Upper lobe of right lung (tissue), 1 donor: ENCODE data around the gene RRH. TPM values are rescaled to one million over a fixed set of nuclear protein-coding genes. Genes with fewer than 3 reads are reported as not detected.

Experiments used
- ATAC-seq: fragments of 200-7000 bp; cut with Tn5 transposase; one replicate; pipeline ENCODE4 v1.9.1; 2020; ENCODE audit warnings: mild to moderate bottlenecking, moderate library complexity
- DNase-seq: peaks from one replicate; pipeline ENCODE4 v3.0.0-alpha.2; 2020
- H3K27ac ChIP-seq: fragments of 200-600 bp; one replicate; pipeline ENCODE4 v1.8.0; 2022
- H3K27me3 ChIP-seq: fragments of 200-600 bp; one replicate; pipeline ENCODE4 v1.8.0; 2022; ENCODE audit warnings: mild to moderate bottlenecking
- H3K36me3 ChIP-seq: fragments of 200-600 bp; one replicate; pipeline ENCODE4 v1.8.0; 2022
- H3K4me1 ChIP-seq: fragments of 200-600 bp; one replicate; pipeline ENCODE4 v1.8.0; 2022
- H3K4me3 ChIP-seq: fragments of 200-600 bp; one replicate; pipeline ENCODE4 v1.8.0; 2022; ENCODE audit warnings: mild to moderate bottlenecking
- H3K9me3 ChIP-seq: fragments of 200-600 bp; one replicate; pipeline ENCODE4 v1.8.0; 2022
- intact Hi-C: fragments of 100-400 bp; cut with DNase I; formaldehyde crosslinking; loops from one replicate; pipeline ENCODE4 v1.11.0; 2022
- total RNA-seq: library from RNA; stranded (reverse); fragmentation: NEBNext Ultra II Directional; extraction: Animal tissue kit (Norgen Biotek cat#: 25700); gene quantifications from one replicate; pipeline ENCODE4 v1.2.1, GENCODE V29; 2021
- TF ChIP-seq, protein P1 (sequence below): fragments of 200-600 bp; IDR thresholded peaks from one replicate; pipeline ENCODE4 v1.8.0; 2022; ENCODE audit warnings: antibody characterized with exemption
- donor health status: DM: no; HTN: yes; CAD: no; lungs with severe emphysema.

The RRH gene
- total RNA-seq, 1 donor from 2014 or later: not detected

DNA sequence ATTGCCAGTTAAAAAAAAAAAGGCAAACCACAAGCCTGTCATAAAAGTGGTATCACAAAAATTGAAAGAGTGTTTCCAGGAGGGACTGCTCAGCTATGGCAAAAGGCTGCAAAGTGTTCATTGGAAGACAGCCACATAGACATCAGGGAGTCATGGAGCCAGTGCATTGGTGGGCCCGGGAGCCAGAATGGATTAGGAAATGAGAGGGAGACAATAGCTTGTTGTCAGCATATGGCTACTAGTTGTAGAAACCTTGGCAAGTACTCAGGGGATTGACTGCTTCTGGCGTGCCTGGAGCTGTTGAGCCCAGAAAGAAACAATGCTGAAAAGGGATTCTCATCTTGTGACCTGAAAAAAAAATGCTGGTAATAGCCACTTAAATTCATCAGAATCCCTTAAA, 7.2 kb upstream of the RRH start:
- no peak overlapping the region for H3K4me3 ChIP-seq
- H3K9me3 ChIP-seq: no peaks in the 10 kb centered on the region
- H3K4me1 ChIP-seq: peaks cover 8% of the 10 kb centered on the region
- TF ChIP-seq, protein P1, sequence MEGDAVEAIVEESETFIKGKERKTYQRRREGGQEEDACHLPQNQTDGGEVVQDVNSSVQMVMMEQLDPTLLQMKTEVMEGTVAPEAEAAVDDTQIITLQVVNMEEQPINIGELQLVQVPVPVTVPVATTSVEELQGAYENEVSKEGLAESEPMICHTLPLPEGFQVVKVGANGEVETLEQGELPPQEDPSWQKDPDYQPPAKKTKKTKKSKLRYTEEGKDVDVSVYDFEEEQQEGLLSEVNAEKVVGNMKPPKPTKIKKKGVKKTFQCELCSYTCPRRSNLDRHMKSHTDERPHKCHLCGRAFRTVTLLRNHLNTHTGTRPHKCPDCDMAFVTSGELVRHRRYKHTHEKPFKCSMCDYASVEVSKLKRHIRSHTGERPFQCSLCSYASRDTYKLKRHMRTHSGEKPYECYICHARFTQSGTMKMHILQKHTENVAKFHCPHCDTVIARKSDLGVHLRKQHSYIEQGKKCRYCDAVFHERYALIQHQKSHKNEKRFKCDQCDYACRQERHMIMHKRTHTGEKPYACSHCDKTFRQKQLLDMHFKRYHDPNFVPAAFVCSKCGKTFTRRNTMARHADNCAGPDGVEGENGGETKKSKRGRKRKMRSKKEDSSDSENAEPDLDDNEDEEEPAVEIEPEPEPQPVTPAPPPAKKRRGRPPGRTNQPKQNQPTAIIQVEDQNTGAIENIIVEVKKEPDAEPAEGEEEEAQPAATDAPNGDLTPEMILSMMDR: no peak
- DNase-seq: no peak
- no peaks in the 10 kb centered on the region for H3K27me3 ChIP-seq
- intact Hi-C loops: no loop called here
- ATAC-seq: no peak
- H3K27ac ChIP-seq: no peak overlapping the region
- H3K36me3 ChIP-seq: peaks cover 76% of the 10 kb centered on the region

DNA sequence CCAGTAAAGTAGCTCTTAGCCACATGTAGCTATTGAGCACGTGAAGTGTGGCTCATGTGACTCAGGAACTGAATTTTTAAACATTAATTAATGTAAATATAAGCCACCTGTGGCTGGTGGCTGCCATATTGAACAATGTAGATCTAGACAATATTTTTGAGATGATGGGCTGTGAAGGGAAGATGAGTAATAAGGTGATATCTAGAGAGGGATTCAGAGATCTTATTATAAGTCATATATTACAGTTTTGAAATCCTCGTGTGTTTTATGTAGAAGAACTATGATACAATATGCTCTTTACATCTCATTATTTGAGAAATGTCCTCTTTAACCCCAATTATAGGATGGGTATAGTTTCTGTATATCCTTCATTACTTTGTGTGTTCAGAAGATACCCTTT, 6.6 kb upstream of the RRH start:
- no peaks in the 10 kb centered on the region for H3K27me3 ChIP-seq
- ATAC-seq: no peak
- TF ChIP-seq, protein P1: no peak
- no peak overlapping the region for H3K4me3 ChIP-seq
- H3K9me3 ChIP-seq: no peaks in the 10 kb centered on the region
- H3K27ac ChIP-seq: no peak overlapping the region
- intact Hi-C loops: no loop called here
- peaks cover 7% of the 10 kb centered on the region for H3K4me1 ChIP-seq
- DNase-seq: no peak
- H3K36me3 ChIP-seq: peaks cover 76% of the 10 kb centered on the region

DNA sequence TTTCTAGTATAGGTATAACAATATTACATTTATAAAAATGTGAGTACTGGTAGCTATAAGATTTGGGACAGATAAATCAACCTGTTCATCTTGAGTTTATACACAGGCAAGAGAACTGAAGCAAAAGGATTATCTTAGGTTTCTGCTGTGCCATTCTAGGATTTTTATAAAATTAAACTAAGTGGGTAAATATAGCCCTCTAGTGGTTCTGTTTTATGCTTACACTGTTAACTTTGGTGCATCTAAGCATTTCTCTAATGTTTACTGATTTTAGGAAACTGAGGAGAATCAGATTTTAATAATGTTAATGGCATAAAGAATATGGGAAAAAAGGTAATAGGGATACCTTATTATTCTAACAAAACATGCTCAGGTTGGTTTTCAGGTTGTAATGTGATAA, 1.1 kb upstream of the RRH start:
- Histone ChIP-seq H3K4me3 (no peak overlapping the region), H3K9me3 (no peaks in the 10 kb centered on the region), H3K36me3 (peaks cover 33% of the 10 kb centered on the region), H3K4me1 (no peaks in the 10 kb centered on the region), H3K27ac (no peak overlapping the region), H3K27me3 (no peaks in the 10 kb centered on the region)
- DNase-seq: no peak
- TF ChIP-seq, protein P1: peak; percentile 60
- intact Hi-C loops: no loop called here
- peak; percentile 26 for ATAC-seq

DNA sequence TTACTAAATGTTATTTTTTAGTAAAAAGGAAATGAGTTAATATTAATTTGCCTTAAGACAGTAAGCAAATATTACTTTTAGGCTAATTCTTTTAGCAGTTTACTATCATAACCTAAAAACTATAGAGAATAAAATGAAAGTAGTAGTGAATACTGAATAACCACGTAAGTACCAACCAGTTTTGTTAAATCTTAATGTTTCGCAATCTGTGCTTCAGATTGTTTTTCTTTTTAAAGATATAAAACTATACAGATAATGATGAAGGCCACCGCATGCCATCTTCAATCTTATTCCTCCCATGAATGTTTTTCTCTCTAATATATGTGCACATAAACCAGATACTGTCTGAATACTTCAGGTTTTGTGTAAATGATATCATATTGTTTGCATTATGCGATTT, 6.0 kb downstream of the RRH start:
- DNase-seq (no peak), ATAC-seq (no peak)
- no peaks in the 10 kb centered on the region for H3K36me3 ChIP-seq
- H3K4me1 ChIP-seq: no peaks in the 10 kb centered on the region
- H3K27me3 ChIP-seq: no peaks in the 10 kb centered on the region
- H3K9me3 ChIP-seq: no peaks in the 10 kb centered on the region
- intact Hi-C loops: no loop called here
- H3K27ac ChIP-seq: no peak overlapping the region
- TF ChIP-seq, protein P1: no peak
- H3K4me3 ChIP-seq: no peak overlapping the region

DNA sequence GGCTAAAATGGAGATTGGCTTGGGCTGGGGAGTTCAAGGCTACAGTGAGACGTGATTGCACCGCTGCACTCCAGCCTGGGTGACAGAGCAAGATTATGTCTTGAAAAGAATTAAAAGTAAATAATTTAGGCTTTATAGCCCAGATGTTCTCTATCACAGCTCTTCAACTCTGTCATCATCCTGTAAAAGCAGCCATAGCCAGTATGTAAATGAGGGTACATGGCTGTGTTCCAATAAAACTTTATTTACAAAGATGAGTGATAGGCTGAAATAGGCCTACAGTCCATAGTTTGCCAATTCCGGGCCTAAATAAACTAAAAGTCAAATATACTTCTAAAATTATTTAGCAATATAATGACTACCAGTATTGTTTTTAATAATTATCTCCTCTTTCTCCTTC, 9.2 kb downstream of the RRH start:
- intact Hi-C loops: no loop called here
- ATAC-seq (no peak), DNase-seq (no peak)
- no peaks in the 10 kb centered on the region for H3K4me1 ChIP-seq
- no peaks in the 10 kb centered on the region for H3K27me3 ChIP-seq
- H3K27ac ChIP-seq: no peak overlapping the region
- H3K9me3 ChIP-seq: no peaks in the 10 kb centered on the region
- H3K4me3 ChIP-seq: no peak overlapping the region
- TF ChIP-seq, protein P1: no peak
- no peaks in the 10 kb centered on the region for H3K36me3 ChIP-seq

DNA sequence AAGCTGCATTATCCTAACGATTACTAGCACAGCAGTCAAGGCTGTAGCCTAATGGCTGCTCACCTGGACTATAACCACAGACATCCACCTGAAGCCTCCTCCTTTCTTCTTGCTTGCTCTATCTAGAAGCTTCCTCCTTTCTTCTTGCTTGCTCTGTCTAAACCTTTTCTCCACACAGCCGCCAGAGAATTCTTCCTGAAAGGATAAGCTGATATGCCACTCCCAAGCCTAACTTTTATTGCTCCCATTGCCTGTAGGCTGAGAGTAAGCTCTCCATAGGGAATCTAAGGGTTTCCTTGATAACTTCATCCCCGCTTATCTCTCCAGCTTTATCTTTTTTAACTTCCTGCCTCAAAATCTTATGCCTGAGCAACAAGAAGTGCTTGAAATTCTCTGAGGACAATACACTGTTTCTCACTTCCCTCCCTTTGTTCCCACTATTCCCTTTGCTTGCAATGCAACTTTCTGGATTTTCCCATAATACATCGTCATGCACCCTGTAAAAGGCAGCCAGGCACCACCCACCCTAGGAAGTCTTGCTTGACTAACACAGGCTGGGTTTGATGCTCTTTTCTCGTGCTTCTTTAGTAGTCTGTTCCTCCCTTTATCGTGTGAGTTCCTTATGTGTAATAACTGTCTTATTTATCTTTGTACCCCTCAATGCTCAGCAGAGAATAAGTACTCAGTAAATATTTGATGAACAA, 18.8 kb downstream of the RRH start:
- H3K27me3 ChIP-seq: no peaks in the 10 kb centered on the region
- DNase-seq (no peak), ATAC-seq (no peak)
- H3K9me3 ChIP-seq: no peaks in the 10 kb centered on the region
- no peak overlapping the region for H3K27ac ChIP-seq
- no peaks in the 10 kb centered on the region for H3K4me1 ChIP-seq
- H3K4me3 ChIP-seq: no peak overlapping the region
- TF ChIP-seq, protein P1: no peak
- no peaks in the 10 kb centered on the region for H3K36me3 ChIP-seq
- intact Hi-C loops: no loop called here
